ENCODE data around the gene SLC9A2.

Gene SLC9A2

GRCh38 chr2:102674370-102674769, 55.0 kb downstream of the SLC9A2 start:
- Histone ChIP-seq H3K36me3 (ENCODE audit: insufficient read depth, low read length) (no peaks in the 10 kb centered on the region), H3K27me3 (ENCODE audit: insufficient read depth, low read length) (peaks cover 42% of the 10 kb centered on the region), H2AFZ (ENCODE audit: low read length, unreplicated experiment) (no peak overlapping the region), H3K4me1 (ENCODE audit: control insufficient read depth, insufficient read depth, low read length, unreplicated experiment) (no peaks in the 10 kb centered on the region), H3K27ac (ENCODE audit: low read depth, low read length) (no peak overlapping the region), H3K4me3 (ENCODE audit: low read depth, low read length) (no peak overlapping the region), H3K79me2 (ENCODE audit: control insufficient read depth, insufficient read depth, low read length, unreplicated experiment) (no peaks in the 10 kb centered on the region)

GRCh38 chr2:102674836-102675235, 55.5 kb downstream of the SLC9A2 start:
- Histone ChIP-seq H3K79me2 (ENCODE audit: control insufficient read depth, insufficient read depth, low read length, unreplicated experiment) (no peaks in the 10 kb centered on the region), H3K4me3 (ENCODE audit: low read depth, low read length) (no peak overlapping the region), H3K27ac (ENCODE audit: low read depth, low read length) (no peak overlapping the region), H2AFZ (ENCODE audit: low read length, unreplicated experiment) (no peak overlapping the region), H3K36me3 (ENCODE audit: insufficient read depth, low read length) (no peaks in the 10 kb centered on the region), H3K4me1 (ENCODE audit: control insufficient read depth, insufficient read depth, low read length, unreplicated experiment) (no peaks in the 10 kb centered on the region), H3K27me3 (ENCODE audit: insufficient read depth, low read length) (peaks cover 42% of the 10 kb centered on the region)

- no peak overlapping the region for H2AFZ ChIP-seq (ENCODE audit: low read length, unreplicated experiment)
- no peaks in the 10 kb centered on the region for H3K79me2 ChIP-seq (ENCODE audit: control insufficient read depth, insufficient read depth, low read length, unreplicated experiment)
- H3K36me3 ChIP-seq (ENCODE audit: insufficient read depth, low read length): no peaks in the 10 kb centered on the region
- H3K4me3 ChIP-seq (ENCODE audit: low read depth, low read length): no peak overlapping the region
- H3K27ac ChIP-seq (ENCODE audit: low read depth, low read length): no peak overlapping the region
- peaks cover 54% of the 10 kb centered on the region for H3K27me3 ChIP-seq (ENCODE audit: insufficient read depth, low read length)
- H3K4me1 ChIP-seq (ENCODE audit: control insufficient read depth, insufficient read depth, low read length, unreplicated experiment): no peaks in the 10 kb centered on the region
These were observed 58.2 kb downstream of the SLC9A2 start for GRCh38 chr2:102677244-102678215.

GRCh38 chr2:102678442-102678841, 59.1 kb downstream of the SLC9A2 start:
- peaks cover 54% of the 10 kb centered on the region for H3K27me3 ChIP-seq (ENCODE audit: insufficient read depth, low read length)
- H3K79me2 ChIP-seq (ENCODE audit: control insufficient read depth, insufficient read depth, low read length, unreplicated experiment): no peaks in the 10 kb centered on the region
- H2AFZ ChIP-seq (ENCODE audit: low read length, unreplicated experiment): no peak overlapping the region
- no peaks in the 10 kb centered on the region for H3K4me1 ChIP-seq (ENCODE audit: control insufficient read depth, insufficient read depth, low read length, unreplicated experiment)
- H3K36me3 ChIP-seq (ENCODE audit: insufficient read depth, low read length): no peaks in the 10 kb centered on the region
- H3K27ac ChIP-seq (ENCODE audit: low read depth, low read length): no peak overlapping the region
- H3K4me3 ChIP-seq (ENCODE audit: low read depth, low read length): no peak overlapping the region

GRCh38 chr2:102686479-102687439, 67.4 kb downstream of the SLC9A2 start:
- no peaks in the 10 kb centered on the region for H3K79me2 ChIP-seq (ENCODE audit: control insufficient read depth, insufficient read depth, low read length, unreplicated experiment)
- no peak overlapping the region for H3K27ac ChIP-seq (ENCODE audit: low read depth, low read length)
- no peaks in the 10 kb centered on the region for H3K36me3 ChIP-seq (ENCODE audit: insufficient read depth, low read length)
- peaks cover 82% of the 10 kb centered on the region for H3K27me3 ChIP-seq (ENCODE audit: insufficient read depth, low read length)
- no peak overlapping the region for H3K4me3 ChIP-seq (ENCODE audit: low read depth, low read length)
- no peaks in the 10 kb centered on the region for H3K4me1 ChIP-seq (ENCODE audit: control insufficient read depth, insufficient read depth, low read length, unreplicated experiment)
- H2AFZ ChIP-seq (ENCODE audit: low read length, unreplicated experiment): no peak overlapping the region

GRCh38 chr2:102690012-102690411, 70.7 kb downstream of the SLC9A2 start:
- no peaks in the 10 kb centered on the region for H3K4me1 ChIP-seq (ENCODE audit: control insufficient read depth, insufficient read depth, low read length, unreplicated experiment)
- H3K36me3 ChIP-seq (ENCODE audit: insufficient read depth, low read length): no peaks in the 10 kb centered on the region
- H3K27me3 ChIP-seq (ENCODE audit: insufficient read depth, low read length): peaks cover 74% of the 10 kb centered on the region
- no peak overlapping the region for H3K27ac ChIP-seq (ENCODE audit: low read depth, low read length)
- H3K79me2 ChIP-seq (ENCODE audit: control insufficient read depth, insufficient read depth, low read length, unreplicated experiment): no peaks in the 10 kb centered on the region
- H3K4me3 ChIP-seq (ENCODE audit: low read depth, low read length): no peak overlapping the region
- no peak overlapping the region for H2AFZ ChIP-seq (ENCODE audit: low read length, unreplicated experiment)

GRCh38 chr2:102696463-102696862, 77.1 kb downstream of the SLC9A2 start:
- Histone ChIP-seq H3K36me3 (ENCODE audit: insufficient read depth, low read length) (no peaks in the 10 kb centered on the region), H3K4me3 (ENCODE audit: low read depth, low read length) (no peak overlapping the region), H3K27ac (ENCODE audit: low read depth, low read length) (no peak overlapping the region), H3K4me1 (ENCODE audit: control insufficient read depth, insufficient read depth, low read length, unreplicated experiment) (no peaks in the 10 kb centered on the region), H3K27me3 (ENCODE audit: insufficient read depth, low read length) (peaks cover 52% of the 10 kb centered on the region), H2AFZ (ENCODE audit: low read length, unreplicated experiment) (no peak overlapping the region), H3K79me2 (ENCODE audit: control insufficient read depth, insufficient read depth, low read length, unreplicated experiment) (no peaks in the 10 kb centered on the region)

- no peaks in the 10 kb centered on the region for H3K4me1 ChIP-seq (ENCODE audit: control insufficient read depth, insufficient read depth, low read length, unreplicated experiment)
- H3K4me3 ChIP-seq (ENCODE audit: low read depth, low read length): no peak overlapping the region
- H3K79me2 ChIP-seq (ENCODE audit: control insufficient read depth, insufficient read depth, low read length, unreplicated experiment): no peaks in the 10 kb centered on the region
- no peak overlapping the region for H3K27ac ChIP-seq (ENCODE audit: low read depth, low read length)
- peaks cover 46% of the 10 kb centered on the region for H3K27me3 ChIP-seq (ENCODE audit: insufficient read depth, low read length)
- no peak overlapping the region for H2AFZ ChIP-seq (ENCODE audit: low read length, unreplicated experiment)
- no peaks in the 10 kb centered on the region for H3K36me3 ChIP-seq (ENCODE audit: insufficient read depth, low read length)
These were observed 79.2 kb downstream of the SLC9A2 start for GRCh38 chr2:102698369-102699111.

GRCh38 chr2:102703305-102703704, 84.0 kb downstream of the SLC9A2 start:
- peaks cover 23% of the 10 kb centered on the region for H3K27me3 ChIP-seq (ENCODE audit: insufficient read depth, low read length)
- H3K4me3 ChIP-seq (ENCODE audit: low read depth, low read length): no peak overlapping the region
- H3K4me1 ChIP-seq (ENCODE audit: control insufficient read depth, insufficient read depth, low read length, unreplicated experiment): no peaks in the 10 kb centered on the region
- no peak overlapping the region for H2AFZ ChIP-seq (ENCODE audit: low read length, unreplicated experiment)
- no peaks in the 10 kb centered on the region for H3K36me3 ChIP-seq (ENCODE audit: insufficient read depth, low read length)
- H3K79me2 ChIP-seq (ENCODE audit: control insufficient read depth, insufficient read depth, low read length, unreplicated experiment): no peaks in the 10 kb centered on the region
- no peak overlapping the region for H3K27ac ChIP-seq (ENCODE audit: low read depth, low read length)

- no peaks in the 10 kb centered on the region for H3K79me2 ChIP-seq (ENCODE audit: control insufficient read depth, insufficient read depth, low read length, unreplicated experiment)
- no peak overlapping the region for H3K4me3 ChIP-seq (ENCODE audit: low read depth, low read length)
- H3K36me3 ChIP-seq (ENCODE audit: insufficient read depth, low read length): no peaks in the 10 kb centered on the region
- H3K4me1 ChIP-seq (ENCODE audit: control insufficient read depth, insufficient read depth, low read length, unreplicated experiment): no peaks in the 10 kb centered on the region
- peaks cover 25% of the 10 kb centered on the region for H3K27me3 ChIP-seq (ENCODE audit: insufficient read depth, low read length)
- H3K27ac ChIP-seq (ENCODE audit: low read depth, low read length): no peak overlapping the region
- no peak overlapping the region for H2AFZ ChIP-seq (ENCODE audit: low read length, unreplicated experiment)
These were observed 84.4 kb downstream of the SLC9A2 start for GRCh38 chr2:102703748-102704147.
